Tibial nerve (tissue), 4 donors: ENCODE measurements around the gene SHTN1.

ENCODE experiments used
- EP300 ChIP-seq, 2 donors: sonication (generic); formaldehyde crosslinking; IDR thresholded peaks; one replicate each; pipeline ENCODE4 v1.6.1; 2017; ENCODE audit warnings: antibody characterized with exemption in 2 of 2, mild to moderate bottlenecking in 1 of 2
- POLR2A ChIP-seq, 2 donors: fragments of 450-650 bp; IDR thresholded peaks; one replicate each; pipeline ENCODE4 v1.6.1; 2017; ENCODE audit warnings: antibody characterized with exemption in 2 of 2, mild to moderate bottlenecking in 2 of 2, moderate library complexity in 2 of 2
- TF ChIP-seq, protein P1 (sequence below), 5 experiments: fragments of 200-600 bp in 3 of 5; fragments of 450-650 bp in 2 of 5; sonication (generic) in 3 of 5; IDR thresholded peaks; one replicate each; pipeline ENCODE4 v1.5.1; 2016 to 2019; ENCODE audit warnings: antibody characterized with exemption in 5 of 5, mild to moderate bottlenecking in 3 of 5, moderate library complexity in 2 of 5

- TF ChIP-seq, protein P1, sequence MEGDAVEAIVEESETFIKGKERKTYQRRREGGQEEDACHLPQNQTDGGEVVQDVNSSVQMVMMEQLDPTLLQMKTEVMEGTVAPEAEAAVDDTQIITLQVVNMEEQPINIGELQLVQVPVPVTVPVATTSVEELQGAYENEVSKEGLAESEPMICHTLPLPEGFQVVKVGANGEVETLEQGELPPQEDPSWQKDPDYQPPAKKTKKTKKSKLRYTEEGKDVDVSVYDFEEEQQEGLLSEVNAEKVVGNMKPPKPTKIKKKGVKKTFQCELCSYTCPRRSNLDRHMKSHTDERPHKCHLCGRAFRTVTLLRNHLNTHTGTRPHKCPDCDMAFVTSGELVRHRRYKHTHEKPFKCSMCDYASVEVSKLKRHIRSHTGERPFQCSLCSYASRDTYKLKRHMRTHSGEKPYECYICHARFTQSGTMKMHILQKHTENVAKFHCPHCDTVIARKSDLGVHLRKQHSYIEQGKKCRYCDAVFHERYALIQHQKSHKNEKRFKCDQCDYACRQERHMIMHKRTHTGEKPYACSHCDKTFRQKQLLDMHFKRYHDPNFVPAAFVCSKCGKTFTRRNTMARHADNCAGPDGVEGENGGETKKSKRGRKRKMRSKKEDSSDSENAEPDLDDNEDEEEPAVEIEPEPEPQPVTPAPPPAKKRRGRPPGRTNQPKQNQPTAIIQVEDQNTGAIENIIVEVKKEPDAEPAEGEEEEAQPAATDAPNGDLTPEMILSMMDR (IDR thresholded peaks at IDR 0.05): no peak
- TF ChIP-seq EP300 (IDR thresholded peaks at IDR 0.05) (no peak), POLR2A (IDR thresholded peaks at IDR 0.05) (no peak)
Measured at GRCh38 chr10:117002206-117002605, 2.8 kb downstream of the SHTN1 start.
